Subcutaneous adipose tissue (tissue), 4 donors: Measurements from ENCODE around the gene CFAP46. TPM values are rescaled to one million over a fixed set of nuclear protein-coding genes. Genes with fewer than 3 reads are reported as not detected.

Experiments used
- total RNA-seq, 4 donors: library from RNA; depleted of rRNA; stranded (reverse); fragments of >200 nt; gene quantifications; one replicate each; pipeline ENCODE4 v1.1.0, GENCODE V29; 2016
- TF ChIP-seq, protein P1 (sequence below): fragments of 450-650 bp; IDR thresholded peaks from one replicate; pipeline ENCODE4 v1.5.1; 2016; ENCODE audit warnings: low read depth, mild to moderate bottlenecking, control low read depth, antibody characterized with exemption, moderate library complexity

The CFAP46 gene
- total RNA-seq, 4 donors from 2014 or later: not detected

DNA sequence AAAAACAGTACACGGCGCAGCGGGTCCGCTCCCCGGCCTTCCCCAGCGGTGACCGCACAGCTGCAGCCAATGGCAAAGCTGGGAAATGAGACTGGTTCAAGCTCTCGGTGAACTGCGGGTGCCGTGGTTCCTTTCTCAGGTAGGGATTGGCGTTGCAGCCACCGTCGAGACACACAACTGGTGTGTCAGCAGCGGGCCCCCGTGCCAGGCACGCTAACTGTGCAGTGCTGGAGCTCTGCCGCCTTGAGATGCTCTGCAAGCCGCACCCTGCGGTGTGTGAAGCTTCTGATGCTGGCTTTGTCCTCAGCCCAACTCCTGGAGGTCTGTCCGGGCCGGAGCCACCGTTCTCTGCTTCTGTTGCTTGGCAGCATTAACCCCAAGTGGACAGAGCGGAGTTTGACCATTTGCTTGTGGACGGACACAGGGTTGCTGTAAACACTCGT lies 135.8 kb downstream of the CFAP46 start:
- TF ChIP-seq, protein P1, sequence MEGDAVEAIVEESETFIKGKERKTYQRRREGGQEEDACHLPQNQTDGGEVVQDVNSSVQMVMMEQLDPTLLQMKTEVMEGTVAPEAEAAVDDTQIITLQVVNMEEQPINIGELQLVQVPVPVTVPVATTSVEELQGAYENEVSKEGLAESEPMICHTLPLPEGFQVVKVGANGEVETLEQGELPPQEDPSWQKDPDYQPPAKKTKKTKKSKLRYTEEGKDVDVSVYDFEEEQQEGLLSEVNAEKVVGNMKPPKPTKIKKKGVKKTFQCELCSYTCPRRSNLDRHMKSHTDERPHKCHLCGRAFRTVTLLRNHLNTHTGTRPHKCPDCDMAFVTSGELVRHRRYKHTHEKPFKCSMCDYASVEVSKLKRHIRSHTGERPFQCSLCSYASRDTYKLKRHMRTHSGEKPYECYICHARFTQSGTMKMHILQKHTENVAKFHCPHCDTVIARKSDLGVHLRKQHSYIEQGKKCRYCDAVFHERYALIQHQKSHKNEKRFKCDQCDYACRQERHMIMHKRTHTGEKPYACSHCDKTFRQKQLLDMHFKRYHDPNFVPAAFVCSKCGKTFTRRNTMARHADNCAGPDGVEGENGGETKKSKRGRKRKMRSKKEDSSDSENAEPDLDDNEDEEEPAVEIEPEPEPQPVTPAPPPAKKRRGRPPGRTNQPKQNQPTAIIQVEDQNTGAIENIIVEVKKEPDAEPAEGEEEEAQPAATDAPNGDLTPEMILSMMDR: no peak

DNA sequence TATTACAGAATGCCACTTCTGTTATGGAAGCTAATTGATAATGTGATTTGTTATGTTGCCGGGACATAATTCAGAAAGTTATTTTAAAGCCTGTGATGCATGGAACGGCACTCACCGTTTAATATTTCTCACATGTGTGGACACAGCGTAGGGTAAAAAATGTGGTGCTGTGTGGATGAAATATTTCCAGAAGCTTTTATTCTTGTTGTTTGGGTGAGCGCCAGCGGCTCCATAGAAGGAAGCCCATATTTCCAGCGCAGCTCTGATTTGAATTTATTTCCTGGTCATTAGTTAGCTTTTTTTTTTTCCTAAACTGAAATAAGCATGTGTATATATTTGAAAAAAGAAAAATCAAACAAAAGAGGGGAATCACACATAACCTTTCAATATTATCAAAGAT lies 136.3 kb downstream of the CFAP46 start:
- TF ChIP-seq, protein P1: no peak

DNA sequence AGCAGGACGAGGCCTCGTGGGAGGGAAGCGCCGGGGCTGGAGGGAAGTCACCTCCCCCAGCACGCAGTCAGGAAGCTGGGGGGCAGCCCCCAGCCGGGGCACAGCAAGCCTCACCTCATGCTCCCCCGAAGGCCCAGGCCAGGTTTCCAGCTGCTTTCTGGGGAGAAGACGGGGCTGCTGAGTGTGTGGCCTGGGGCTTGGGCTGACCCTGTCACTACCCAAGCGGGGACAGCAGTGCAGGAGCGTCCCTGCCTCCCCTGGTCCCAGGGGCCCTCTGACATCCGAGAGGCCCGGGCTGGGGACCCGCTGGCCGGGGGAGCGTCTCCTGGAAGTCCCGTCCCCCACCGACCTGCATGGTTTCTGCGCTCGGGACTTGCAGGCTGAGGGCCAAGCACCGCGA lies 136.8 kb downstream of the CFAP46 start:
- TF ChIP-seq, protein P1: no peak

DNA sequence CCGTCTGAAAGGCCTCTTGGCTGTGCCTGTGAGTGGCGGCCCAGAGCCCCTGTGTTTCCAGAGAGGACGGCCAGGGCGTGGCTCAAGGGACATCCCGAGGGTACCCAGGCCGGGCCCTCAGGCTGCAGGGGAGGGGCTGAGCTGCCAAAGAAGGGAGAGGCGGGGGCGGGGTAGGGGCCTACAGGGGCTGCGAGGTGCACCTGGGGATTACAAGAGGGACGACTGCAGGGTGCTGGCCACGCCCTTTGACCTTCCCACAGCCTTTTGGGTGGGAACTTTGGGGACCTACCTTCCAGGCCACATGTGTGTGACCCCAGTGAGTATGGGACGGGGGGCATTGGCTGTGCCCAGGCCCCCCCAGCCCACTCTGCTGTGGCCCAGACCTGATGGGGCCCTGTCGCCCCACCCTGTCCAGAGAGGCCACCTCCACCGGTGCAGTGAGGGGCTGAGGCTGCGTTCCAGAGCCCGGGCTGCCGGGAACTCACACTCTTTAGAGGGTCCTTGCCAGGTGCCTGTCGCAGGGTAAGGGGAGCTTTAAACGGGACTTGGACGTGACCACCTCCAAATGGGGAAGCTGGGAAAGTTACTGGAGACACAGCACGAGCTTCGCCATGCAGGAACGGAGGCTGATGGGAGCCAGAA lies 137.5 kb downstream of the CFAP46 start:
- TF ChIP-seq, protein P1: no peak

DNA sequence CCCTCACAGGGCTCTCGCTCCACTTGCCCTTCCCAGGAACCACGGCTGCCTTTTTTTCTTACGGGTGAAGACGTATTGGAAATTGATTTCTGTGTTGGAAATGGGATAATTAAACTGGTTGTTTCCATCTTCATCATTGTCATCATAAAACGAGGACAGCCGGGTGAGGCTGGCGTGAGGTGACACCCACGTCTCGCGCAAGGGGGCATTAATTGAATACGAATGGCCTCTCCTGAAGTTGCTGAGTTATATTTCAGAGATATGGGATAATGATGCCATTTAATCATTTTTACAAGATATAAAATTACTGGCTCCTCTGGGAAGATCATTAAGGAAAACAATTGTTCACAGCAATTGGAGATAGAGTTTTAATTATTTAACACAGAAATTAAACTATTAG lies 138.1 kb downstream of the CFAP46 start:
- TF ChIP-seq, protein P1: no peak

DNA sequence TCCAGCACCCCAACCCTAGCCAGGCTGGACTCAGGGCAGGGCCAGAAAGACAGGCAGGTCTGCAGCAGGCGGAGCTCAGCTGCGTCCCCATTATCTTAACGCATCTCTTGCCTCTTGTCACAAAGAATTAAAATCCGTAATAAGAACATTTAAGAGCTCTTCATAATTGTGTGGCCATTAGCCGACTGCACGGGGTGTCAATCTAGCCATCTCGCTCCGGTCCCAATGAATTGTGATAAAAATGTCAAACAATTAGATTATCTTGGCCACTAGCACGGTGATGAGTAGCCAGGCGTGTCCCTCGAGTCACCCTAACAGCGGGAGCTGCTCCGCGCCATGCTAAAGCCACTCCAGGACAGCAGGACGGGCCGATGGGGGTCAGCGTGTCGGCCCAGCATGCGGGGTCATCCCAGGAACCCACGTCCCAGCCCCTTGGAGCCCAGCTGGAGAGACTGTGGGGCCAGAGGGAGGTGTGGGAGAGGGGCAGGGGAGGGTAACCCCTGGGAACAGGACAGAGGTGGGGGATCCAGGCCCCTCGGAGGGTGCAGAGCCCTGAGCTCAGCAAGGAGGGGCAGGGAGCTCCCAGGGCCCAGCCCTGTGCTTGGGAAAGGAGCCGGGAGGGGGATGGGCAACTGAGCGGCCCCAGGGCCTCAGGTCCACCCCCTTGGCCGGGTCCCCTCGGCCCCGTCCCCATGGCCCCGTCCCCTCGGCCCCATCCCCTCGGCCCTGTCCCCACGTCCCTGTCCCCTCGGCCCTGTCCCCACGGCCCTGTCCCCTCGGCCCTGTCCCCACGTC lies 138.8 kb downstream of the CFAP46 start:
- TF ChIP-seq, protein P1: no peak

DNA sequence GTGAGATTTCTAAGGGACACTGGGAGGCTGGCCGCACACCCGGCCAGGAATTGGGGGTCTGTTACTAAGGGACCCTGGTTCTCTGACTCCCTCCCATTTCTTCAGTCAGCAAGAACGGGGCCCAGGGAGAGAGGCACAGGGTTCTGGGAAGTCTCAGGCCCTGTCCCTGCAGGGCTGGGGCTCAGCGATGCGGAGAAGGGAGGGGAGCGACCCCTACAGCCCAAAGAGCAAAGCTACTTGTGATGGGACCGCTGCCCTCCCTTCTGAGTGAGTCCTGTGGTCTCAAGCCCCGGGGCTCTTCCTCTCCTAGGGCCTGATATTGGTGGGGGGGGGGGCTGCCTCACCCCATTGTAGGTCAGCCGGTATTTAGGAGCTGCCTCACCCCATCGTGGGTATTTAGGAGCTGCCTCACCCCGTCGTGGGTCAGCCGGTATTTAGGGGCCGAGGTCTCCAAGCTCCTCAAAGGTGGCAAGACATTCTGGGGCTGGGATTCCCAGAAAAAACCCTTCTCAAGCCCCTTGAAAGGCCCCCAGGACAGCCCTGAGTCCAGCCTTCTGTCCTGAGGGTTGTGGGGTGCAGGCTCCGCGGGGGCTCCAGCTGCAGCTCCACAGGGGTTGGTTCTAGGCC lies 139.6 kb downstream of the CFAP46 start:
- TF ChIP-seq, protein P1: no peak
